SJSA1 (cell line): ENCODE measurements around the gene HSF4. TPM values are rescaled to one million over a fixed set of nuclear protein-coding genes. Genes with fewer than 3 reads are reported as not detected.

ENCODE experiments used
- DNase-seq, 2 experiments: peaks; one replicate each; pipeline ENCODE4 v3.0.0-alpha.2; 2015 to 2020; ENCODE audit warnings: low spot score in 2 of 2, low read depth in 1 of 2
- H3K27ac ChIP-seq: fragments of 250-450 bp; sonication (Bioruptor Pico); 2 replicates; pipeline ENCODE4 v1.5.1; 2020; ENCODE audit warnings: mild to moderate bottlenecking, moderate library complexity
- H3K27me3 ChIP-seq: fragments of 250-450 bp; sonication (Bioruptor Pico); replicated peaks from 2 replicates; pipeline ENCODE4 v1.5.1; 2020; ENCODE audit warnings: mild to moderate bottlenecking, moderate library complexity
- H3K36me3 ChIP-seq: fragments of 250-450 bp; sonication (Bioruptor Pico); 2 replicates; pipeline ENCODE4 v1.5.1; 2020; ENCODE audit warnings: mild to moderate bottlenecking
- H3K4me1 ChIP-seq: fragments of 250-450 bp; sonication (Bioruptor Pico); replicated peaks from 2 replicates; pipeline ENCODE4 v1.6.1; 2021; ENCODE audit warnings: mild to moderate bottlenecking
- H3K4me3 ChIP-seq: fragments of 250-450 bp; sonication (Bioruptor Pico); 2 replicates; pipeline ENCODE4 v1.5.1; 2020; ENCODE audit warnings: mild to moderate bottlenecking
- H3K9me3 ChIP-seq: fragments of 250-450 bp; sonication (Bioruptor Pico); replicated peaks from 2 replicates; pipeline ENCODE4 v1.5.1; 2020; ENCODE audit warnings: mild to moderate bottlenecking
- total RNA-seq: library from RNA; depleted of rRNA; stranded (reverse); fragments of >200 nt; shearing (Covaris generic); gene quantifications from 2 replicates; pipeline ENCODE4 v1.2.3, GENCODE V29; 2014

Gene HSF4
- total RNA-seq, 1 experiment from 2014 or later = 12.8 TPM

GRCh38 chr16:67145746-67146145, 18.8 kb upstream of the HSF4 start:
- no peaks in the 10 kb centered on the region for H3K27me3 ChIP-seq
- DNase-seq = no peak
- H3K36me3 ChIP-seq = peaks cover 97% of the 10 kb centered on the region
- peaks cover 10% of the 10 kb centered on the region for H3K9me3 ChIP-seq
- H3K27ac ChIP-seq = no peak overlapping the region
- H3K4me3 ChIP-seq = no peak overlapping the region
- peaks cover 15% of the 10 kb centered on the region for H3K4me1 ChIP-seq

GRCh38 chr16:67146523-67147357, 17.8 kb upstream of the HSF4 start:
- Histone ChIP-seq H3K27me3 (no peaks in the 10 kb centered on the region), H3K9me3 (peaks cover 10% of the 10 kb centered on the region), H3K36me3 (peaks cover 90% of the 10 kb centered on the region), H3K4me3 (no peak overlapping the region), H3K27ac (no peak overlapping the region), H3K4me1 (peaks cover 25% of the 10 kb centered on the region)
- DNase-seq = no peak

- H3K27me3 ChIP-seq = no peaks in the 10 kb centered on the region
- DNase-seq = no peak
- H3K9me3 ChIP-seq = peaks cover 10% of the 10 kb centered on the region
- no peak overlapping the region for H3K27ac ChIP-seq
- no peak overlapping the region for H3K4me3 ChIP-seq
- H3K4me1 ChIP-seq = peaks cover 25% of the 10 kb centered on the region
- peaks cover 82% of the 10 kb centered on the region for H3K36me3 ChIP-seq
Observed at GRCh38 chr16:67147437-67148140, 17.0 kb upstream of the HSF4 start.

- DNase-seq = no peak
- H3K4me3 ChIP-seq = no peak overlapping the region
- H3K27me3 ChIP-seq = no peaks in the 10 kb centered on the region
- H3K36me3 ChIP-seq = peaks cover 75% of the 10 kb centered on the region
- peaks cover 25% of the 10 kb centered on the region for H3K4me1 ChIP-seq
- H3K9me3 ChIP-seq = peaks cover 10% of the 10 kb centered on the region
- no peak overlapping the region for H3K27ac ChIP-seq
Observed at GRCh38 chr16:67148221-67148620, 16.3 kb upstream of the HSF4 start.

- no peak overlapping the region for H3K4me3 ChIP-seq
- H3K4me1 ChIP-seq = peaks cover 25% of the 10 kb centered on the region
- DNase-seq = no peak
- peaks cover 10% of the 10 kb centered on the region for H3K9me3 ChIP-seq
- no peak overlapping the region for H3K27ac ChIP-seq
- peaks cover 71% of the 10 kb centered on the region for H3K36me3 ChIP-seq
- H3K27me3 ChIP-seq = no peaks in the 10 kb centered on the region
Observed at GRCh38 chr16:67148656-67149275, 15.8 kb upstream of the HSF4 start.

- Histone ChIP-seq H3K36me3 (peaks cover 67% of the 10 kb centered on the region), H3K27me3 (no peaks in the 10 kb centered on the region), H3K9me3 (peaks cover 10% of the 10 kb centered on the region), H3K27ac (no peak overlapping the region), H3K4me3 (peak overlapping the region; percentile 70; the same call in 1 of the 2 replicates), H3K4me1 (peaks cover 25% of the 10 kb centered on the region)
- no peak for DNase-seq
Observed at GRCh38 chr16:67149276-67150046, 15.1 kb upstream of the HSF4 start.

GRCh38 chr16:67150047-67150832, 14.3 kb upstream of the HSF4 start:
- H3K4me1 ChIP-seq = peaks cover 28% of the 10 kb centered on the region
- H3K27ac ChIP-seq = peak overlapping the region; percentile 83
- H3K27me3 ChIP-seq = no peaks in the 10 kb centered on the region
- peaks cover 61% of the 10 kb centered on the region for H3K36me3 ChIP-seq
- peaks cover 10% of the 10 kb centered on the region for H3K9me3 ChIP-seq
- H3K4me3 ChIP-seq = peak overlapping the region; percentile 70
- peak; percentile 71 to 78 for DNase-seq

- no peaks in the 10 kb centered on the region for H3K27me3 ChIP-seq
- peak within 1 kb of the TSS; percentile 83 for H3K27ac ChIP-seq
- DNase-seq = peak; percentile 85 to 90
- peaks cover 32% of the 10 kb centered on the region for H3K4me1 ChIP-seq
- peaks cover 55% of the 10 kb centered on the region for H3K36me3 ChIP-seq
- H3K9me3 ChIP-seq = peaks cover 10% of the 10 kb centered on the region
- peak within 1 kb of the TSS; percentile 70 for H3K4me3 ChIP-seq
Observed at GRCh38 chr16:67150833-67151396, 13.6 kb upstream of the HSF4 start, which contains the start of gene B3GNT9. B3GNT9 (minus strand) TSS chr16:67150998; CDS start chr16:67150485, 513 bp downstream.

- H3K4me1 ChIP-seq = peaks cover 32% of the 10 kb centered on the region
- no peak for DNase-seq
- peaks cover 48% of the 10 kb centered on the region for H3K36me3 ChIP-seq
- H3K9me3 ChIP-seq = peaks cover 10% of the 10 kb centered on the region
- H3K27me3 ChIP-seq = no peaks in the 10 kb centered on the region
- peak overlapping the region; percentile 70; the same call in 1 of the 2 replicates for H3K4me3 ChIP-seq
- H3K27ac ChIP-seq = peak overlapping the region; percentile 83; the same call in 1 of the 2 replicates
Observed at GRCh38 chr16:67151431-67152097, 13.0 kb upstream of the HSF4 start.

GRCh38 chr16:67154578-67155294, 9.8 kb upstream of the HSF4 start:
- Histone ChIP-seq H3K9me3 (peaks cover 4% of the 10 kb centered on the region), H3K4me1 (peaks cover 33% of the 10 kb centered on the region), H3K36me3 (peaks cover 20% of the 10 kb centered on the region), H3K27ac (no peak overlapping the region), H3K4me3 (no peak overlapping the region), H3K27me3 (no peaks in the 10 kb centered on the region)
- DNase-seq = no peak

- Histone ChIP-seq H3K4me3 (no peak overlapping the region), H3K36me3 (peaks cover 12% of the 10 kb centered on the region; the same call in 1 of the 2 replicates), H3K27me3 (no peaks in the 10 kb centered on the region), H3K27ac (no peak overlapping the region), H3K4me1 (peaks cover 31% of the 10 kb centered on the region), H3K9me3 (no peaks in the 10 kb centered on the region)
- DNase-seq = peak; percentile 59 to 70
Observed at GRCh38 chr16:67155295-67156142, 9.0 kb upstream of the HSF4 start.
